CD4-positive, alpha-beta T cell (primary cell): ENCODE results near the gene JUP. TPM values are rescaled to one million over a fixed set of nuclear protein-coding genes. Genes with fewer than 3 reads are reported as not detected.

Source experiments
- ATAC-seq: fragments of 200-7000 bp; cut with Tn5 transposase; one replicate; pipeline ENCODE4 v1.10.0; 2022; ENCODE audit warnings: mild to moderate bottlenecking; ENCODE audit not compliant: poor library complexity
- CTCF ChIA-PET: fragments of 350-600 bp; sonication (Branson Sonifier 250); formaldehyde crosslinking; loops from one replicate; lab custom pipeline; 2021; ENCODE audit warnings: antibody characterized with exemption, inconsistent platforms; lab: Charles Lee
- POLR2A ChIA-PET: fragments of 350-600 bp; sonication (Branson Sonifier 250); formaldehyde crosslinking; loops from one replicate; lab custom pipeline; 2021; ENCODE audit warnings: antibody characterized with exemption, inconsistent platforms; lab: Charles Lee
- DNase-seq, 14 experiments: peaks; one replicate each; pipeline ENCODE4 v3.0.0-alpha.2; 2013 to 2020; ENCODE audit warnings: mixed read lengths in 2 of 14
- H3K27ac ChIP-seq, 2 donors: one replicate each; pipeline versions ENCODE4 v1.5.1 to v1.7.0; 2013; ENCODE audit warnings: low read length in 2 of 2, low read depth in 1 of 2, mild to moderate bottlenecking in 1 of 2
- H3K27me3 ChIP-seq, 2 experiments: 1 replicate in 1 of 2; 2 replicates in 1 of 2; pipeline versions ENCODE4 v1.6.1 to v1.7.0; 2013; ENCODE audit warnings: low read length in 2 of 2, control low read depth in 1 of 2, mild to moderate bottlenecking in 1 of 2, moderate library complexity in 1 of 2; ENCODE audit not compliant: insufficient read depth in 2 of 2, control insufficient read depth in 1 of 2
- H3K36me3 ChIP-seq: one replicate; pipeline ENCODE4 v1.6.1; 2013; ENCODE audit warnings: low read length, control low read depth; ENCODE audit not compliant: insufficient read depth
- H3K4me1 ChIP-seq: one replicate; pipeline ENCODE4 v1.6.1; 2013; ENCODE audit warnings: low read length, control low read depth; ENCODE audit not compliant: insufficient read depth
- H3K4me3 ChIP-seq: one replicate; pipeline ENCODE4 v1.5.1; 2013; ENCODE audit warnings: mild to moderate bottlenecking, low read length, moderate library complexity
- H3K9me3 ChIP-seq, 2 experiments: 1 replicate in 1 of 2; 2 replicates in 1 of 2; pipeline versions ENCODE4 v1.6.1 to v1.7.0; 2013; ENCODE audit warnings: low read length in 2 of 2, mild to moderate bottlenecking in 2 of 2, control low read depth in 1 of 2, moderate library complexity in 1 of 2; ENCODE audit not compliant: control insufficient read depth in 1 of 2, insufficient read depth in 1 of 2
- H3K27ac Mint-ChIP-seq: one replicate; pipeline ENCODE4 v1.8.0; 2020; ENCODE audit warnings: mixed read lengths
- H3K27me3 Mint-ChIP-seq: one replicate; pipeline ENCODE4 v1.8.0; 2021; ENCODE audit warnings: mixed read lengths
- H3K36me3 Mint-ChIP-seq: one replicate; pipeline ENCODE4 v1.8.0; 2021; ENCODE audit warnings: low read depth, mixed read lengths
- H3K4me1 Mint-ChIP-seq: one replicate; pipeline ENCODE4 v1.8.0; 2021; ENCODE audit warnings: low read depth, mixed read lengths
- H3K4me3 Mint-ChIP-seq: one replicate; pipeline ENCODE4 v1.8.0; 2020; ENCODE audit warnings: mild to moderate bottlenecking, mixed read lengths
- H3K9me3 Mint-ChIP-seq: one replicate; pipeline ENCODE4 v1.8.0; 2020; ENCODE audit warnings: mixed read lengths
- intact Hi-C, 2 experiments: fragments of 100-400 bp; cut with DNase I in 1 of 2; cut with micrococcal nuclease in 1 of 2; formaldehyde crosslinking; loops; one replicate each; pipeline versions ENCODE4 v1.15.1 to v1.9.0; 2023 to 2025; cut with DNase I, micrococcal nuclease
- total RNA-seq, 174 experiments: library from RNA in 2 of 174; stranded (reverse) in 2 of 174; gene quantifications; one replicate each; pipeline ENCODE4 v1.2.3 and lab custom pipeline; 2021 to 2026
- TF ChIP-seq, protein P1 (sequence below): fragments of 200-600 bp; IDR thresholded peaks from one replicate; pipeline ENCODE4 v1.8.0; 2022; ENCODE audit warnings: antibody characterized with exemption, mild to moderate bottlenecking

JUP gene
- total RNA-seq, 2 experiments from 2014 or later = 0.88 to 1.1 TPM

DNA sequence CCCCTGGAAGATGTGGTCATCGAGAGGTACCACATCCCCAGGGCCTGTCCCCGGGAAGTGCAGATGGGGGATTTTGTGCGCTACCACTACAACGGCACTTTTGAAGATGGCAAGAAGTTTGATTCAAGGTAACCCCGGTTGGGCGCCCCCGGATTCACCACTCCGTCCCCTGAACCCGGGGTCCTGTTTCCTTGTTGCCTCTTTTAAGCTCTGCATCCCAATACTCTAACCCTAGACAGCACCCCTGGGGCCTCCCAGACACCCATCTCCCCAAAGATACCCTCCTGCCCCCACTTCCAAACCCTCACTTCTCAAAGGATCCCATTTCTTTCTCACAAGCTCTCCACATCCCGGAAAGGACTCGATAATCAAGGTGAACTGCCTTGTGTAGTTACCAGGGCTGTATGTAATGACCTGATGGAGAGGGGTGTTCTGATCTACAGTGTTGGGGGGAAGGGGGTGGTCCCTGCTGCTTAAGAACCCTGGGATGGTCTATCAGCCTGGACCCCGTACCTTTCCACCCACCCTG, 26.7 kb upstream of the JUP start:
- Mint-ChIP-seq H3K27ac (no peak overlapping the region), H3K4me1 (peaks cover 22% of the 10 kb centered on the region), H3K36me3 (peaks cover 10% of the 10 kb centered on the region), H3K4me3 (peak overlapping the region; percentile 82), H3K9me3 (no peaks in the 10 kb centered on the region), H3K27me3 (no peaks in the 10 kb centered on the region)
- CTCF ChIA-PET = no interaction called here
- DNase-seq (no peak), ATAC-seq (no peak)
- intact Hi-C loops = no loop called here
- H3K9me3 ChIP-seq = no peaks in the 10 kb centered on the region
- no peaks in the 10 kb centered on the region for H3K36me3 ChIP-seq
- H3K27ac ChIP-seq = no peak overlapping the region
- H3K4me3 ChIP-seq = no peak overlapping the region
- peaks cover 34% of the 10 kb centered on the region for H3K4me1 ChIP-seq
- POLR2A ChIA-PET = interaction anchor here (1.8 kb wide), 1 partner anchor 121 kb away, joined by 5 read pairs; no protein-coding TSS in a partner anchor
- H3K27me3 ChIP-seq = no peaks in the 10 kb centered on the region
- TF ChIP-seq, protein P1, sequence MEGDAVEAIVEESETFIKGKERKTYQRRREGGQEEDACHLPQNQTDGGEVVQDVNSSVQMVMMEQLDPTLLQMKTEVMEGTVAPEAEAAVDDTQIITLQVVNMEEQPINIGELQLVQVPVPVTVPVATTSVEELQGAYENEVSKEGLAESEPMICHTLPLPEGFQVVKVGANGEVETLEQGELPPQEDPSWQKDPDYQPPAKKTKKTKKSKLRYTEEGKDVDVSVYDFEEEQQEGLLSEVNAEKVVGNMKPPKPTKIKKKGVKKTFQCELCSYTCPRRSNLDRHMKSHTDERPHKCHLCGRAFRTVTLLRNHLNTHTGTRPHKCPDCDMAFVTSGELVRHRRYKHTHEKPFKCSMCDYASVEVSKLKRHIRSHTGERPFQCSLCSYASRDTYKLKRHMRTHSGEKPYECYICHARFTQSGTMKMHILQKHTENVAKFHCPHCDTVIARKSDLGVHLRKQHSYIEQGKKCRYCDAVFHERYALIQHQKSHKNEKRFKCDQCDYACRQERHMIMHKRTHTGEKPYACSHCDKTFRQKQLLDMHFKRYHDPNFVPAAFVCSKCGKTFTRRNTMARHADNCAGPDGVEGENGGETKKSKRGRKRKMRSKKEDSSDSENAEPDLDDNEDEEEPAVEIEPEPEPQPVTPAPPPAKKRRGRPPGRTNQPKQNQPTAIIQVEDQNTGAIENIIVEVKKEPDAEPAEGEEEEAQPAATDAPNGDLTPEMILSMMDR = no peak

DNA sequence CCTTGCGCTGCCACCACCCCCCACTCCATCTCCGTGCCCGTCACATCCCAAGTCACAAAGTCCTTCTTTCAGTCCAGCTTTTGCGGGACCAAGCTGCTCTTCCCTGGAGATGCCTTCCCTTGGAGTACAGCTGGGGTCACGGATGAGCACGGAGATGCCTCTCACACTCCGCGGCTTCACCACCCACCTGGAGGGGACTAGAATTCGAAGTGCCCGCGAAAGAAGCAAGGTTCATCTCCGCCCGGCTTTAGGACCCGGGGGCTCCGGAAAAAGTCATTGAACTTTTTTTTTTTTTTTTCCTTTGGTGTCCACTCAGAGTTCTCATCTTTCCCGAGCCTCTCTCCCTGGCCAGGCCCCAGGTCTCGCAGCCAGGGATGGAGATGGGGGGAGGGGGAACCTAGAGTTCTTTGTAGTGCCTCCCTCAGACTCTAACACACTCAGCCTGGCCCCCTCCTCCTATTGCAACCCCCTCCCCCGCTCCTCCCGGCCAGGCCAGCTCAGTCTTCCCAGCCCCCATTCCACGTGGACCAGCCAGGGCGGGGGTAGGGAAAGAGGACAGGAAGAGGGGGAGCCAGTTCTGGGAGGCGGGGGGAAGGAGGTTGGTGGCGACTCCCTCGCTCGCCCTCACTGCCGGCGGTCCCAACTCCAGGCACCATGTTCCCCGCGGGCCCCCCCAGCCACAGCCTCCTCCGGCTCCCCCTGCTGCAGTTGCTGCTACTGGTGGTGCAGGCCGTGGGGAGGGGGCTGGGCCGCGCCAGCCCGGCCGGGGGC, 26.1 kb upstream of the JUP start, which contains the start of gene FKBP10:
FKBP10 (plus strand) TSS at position 624 of the 771 bp plus-strand sequence; CDS start at position 655, 31 bp downstream.
- H3K27ac Mint-ChIP-seq = peak within 1 kb of the TSS; percentile 36
- ATAC-seq (peak; percentile 18), DNase-seq (peak in 12 of 14 experiments; percentile 16 to 67 (median 30))
- no peaks in the 10 kb centered on the region for H3K9me3 Mint-ChIP-seq
- Histone ChIP-seq H3K4me3 (peak within 1 kb of the TSS; percentile 60), H3K9me3 (no peaks in the 10 kb centered on the region), H3K4me1 (peaks cover 34% of the 10 kb centered on the region), H3K27ac (no peak within 1 kb of the TSS), H3K36me3 (no peaks in the 10 kb centered on the region), H3K27me3 (no peaks in the 10 kb centered on the region)
- CTCF ChIA-PET = interaction anchor here (1.2 to 1.5 kb wide), 3 partner anchors 51 to 75 kb away, joined by 3 to 15 read pairs (median 8); partner anchors contain the start of gene KLHL11
- POLR2A ChIA-PET = interaction anchor here (0.7 to 2.8 kb wide), 5 partner anchors 23 to 394 kb away, joined by 3 to 24 read pairs (median 10); partner anchors contain the start of genes EIF1, KLHL11 and NT5C3B
- peaks cover 22% of the 10 kb centered on the region for H3K4me1 Mint-ChIP-seq
- H3K27me3 Mint-ChIP-seq = no peaks in the 10 kb centered on the region
- TF ChIP-seq, protein P1 = no peak
- H3K4me3 Mint-ChIP-seq = peak within 1 kb of the TSS; percentile 97
- intact Hi-C loops = no loop called here
- peaks cover 10% of the 10 kb centered on the region for H3K36me3 Mint-ChIP-seq

- H3K27me3 Mint-ChIP-seq = no peaks in the 10 kb centered on the region
- ATAC-seq (peak; percentile 91), DNase-seq (peak; percentile 44 to 90 (median 70))
- TF ChIP-seq, protein P1 = peak; percentile 68
- CTCF ChIA-PET = interaction anchor here (0.9 to 1.5 kb wide), 6 partner anchors 11 to 74 kb away, joined by 3 to 15 read pairs (median 6); partner anchors contain the start of gene KLHL11
- no peaks in the 10 kb centered on the region for H3K9me3 Mint-ChIP-seq
- peak within 1 kb of the TSS; percentile 60 for H3K4me3 ChIP-seq
- peaks cover 34% of the 10 kb centered on the region for H3K4me1 ChIP-seq
- H3K27me3 ChIP-seq = no peaks in the 10 kb centered on the region
- no peaks in the 10 kb centered on the region for H3K36me3 ChIP-seq
- H3K4me1 Mint-ChIP-seq = peaks cover 22% of the 10 kb centered on the region
- no peak within 1 kb of the TSS for H3K27ac ChIP-seq
- intact Hi-C loops = loop anchor here (2.0 kb wide), 2 partner anchors 73 to 993 kb away; no protein-coding TSS in a partner anchor
- H3K9me3 ChIP-seq = no peaks in the 10 kb centered on the region
- POLR2A ChIA-PET = interaction anchor here (0.6 to 2.8 kb wide), 17 partner anchors 10 to 394 kb away, joined by 3 to 24 read pairs (median 5); partner anchors contain the start of genes ACLY, CNP, EIF1 and JUP
- peak within 1 kb of the TSS; percentile 36 for H3K27ac Mint-ChIP-seq
- peak within 1 kb of the TSS; percentile 97 for H3K4me3 Mint-ChIP-seq
- peaks cover 10% of the 10 kb centered on the region for H3K36me3 Mint-ChIP-seq
Measured at GRCh38 chr17:41811549-41812380, 25.3 kb upstream of the JUP start, which contains the start of gene P3H4. P3H4 (minus strand) TSS chr17:41811949; CDS start chr17:41811915, 34 bp downstream.
